Measurements from ENCODE around the gene MEIS3.
A peak's percentile ranks its signal among the peaks of the same experiment; 100 is the strongest.

The MEIS3 gene

GRCh38 chr19:47419030-47419783, at the start of gene MEIS3:
Gene MEIS3, minus strand, starts transcription at chr19:47419527. Its CDS starts 446 bp downstream, at chr19:47419081.
- no peak for DNase-seq

GRCh38 chr19:47467914-47468313, 48.6 kb upstream of the MEIS3 start:
- DNase-seq, result no peak

- DNase-seq, result no peak
Measured at GRCh38 chr19:47465957-47466356, 46.6 kb upstream of the MEIS3 start.

- DNase-seq, result no peak
Measured at GRCh38 chr19:47464675-47465419, 45.5 kb upstream of the MEIS3 start.

GRCh38 chr19:47461876-47462275, 42.5 kb upstream of the MEIS3 start:
- no peak for DNase-seq

- no peak for DNase-seq
Measured at GRCh38 chr19:47459477-47459876, 40.1 kb upstream of the MEIS3 start.

- no peak for DNase-seq
Measured at GRCh38 chr19:47458672-47459071, 39.3 kb upstream of the MEIS3 start.

GRCh38 chr19:47456721-47457474, 37.6 kb upstream of the MEIS3 start:
- no peak for DNase-seq

GRCh38 chr19:47450478-47450877, 31.2 kb upstream of the MEIS3 start:
- DNase-seq, result no peak

GRCh38 chr19:47448360-47448727, 29.0 kb upstream of the MEIS3 start:
- no peak for DNase-seq

- DNase-seq, result peak; percentile 55
Measured at GRCh38 chr19:47447470-47448359, 28.4 kb upstream of the MEIS3 start.

GRCh38 chr19:47446534-47447469, 27.5 kb upstream of the MEIS3 start:
- DNase-seq, result peak; percentile 49

GRCh38 chr19:47445937-47446402, 26.6 kb upstream of the MEIS3 start:
- no peak for DNase-seq

- no peak for DNase-seq
Measured at GRCh38 chr19:47445527-47445926, 26.2 kb upstream of the MEIS3 start.

GRCh38 chr19:47444388-47444821, 25.1 kb upstream of the MEIS3 start:
- no peak for DNase-seq

- DNase-seq, result no peak
Measured at GRCh38 chr19:47443331-47443730, 24.0 kb upstream of the MEIS3 start.

- DNase-seq, result no peak
Measured at GRCh38 chr19:47438793-47439220, 19.5 kb upstream of the MEIS3 start.

GRCh38 chr19:47437500-47437899, 18.2 kb upstream of the MEIS3 start:
- DNase-seq, result no peak

GRCh38 chr19:47436712-47437401, 17.5 kb upstream of the MEIS3 start:
- DNase-seq, result peak; percentile 65

- no peak for DNase-seq
Measured at GRCh38 chr19:47435883-47436417, 16.6 kb upstream of the MEIS3 start.
